GM06990 (cell line): Measurements from ENCODE around the gene ZNF23.

ENCODE experiments used
- DNase-seq: peaks from one replicate; pipeline ENCODE4 v3.0.0-alpha.2; 2011; ENCODE audit not compliant: insufficient read length; ENCODE audit errors: extremely low read depth
- H3K27me3 ChIP-seq: replicated peaks from 2 replicates; pipeline ENCODE4 v1.6.0; 2011; ENCODE audit warnings: low read length; ENCODE audit not compliant: control insufficient read depth, insufficient read depth
- H3K36me3 ChIP-seq: 2 replicates; pipeline ENCODE4 v1.5.1; 2011; ENCODE audit warnings: low read length; ENCODE audit not compliant: control insufficient read depth, insufficient read depth
- H3K4me3 ChIP-seq: replicated peaks from 2 replicates; pipeline ENCODE4 v1.5.1; 2011; ENCODE audit warnings: low read depth, mild to moderate bottlenecking, control low read depth, low read length
- CTCF ChIP-seq: IDR thresholded peaks from 2 replicates; pipeline ENCODE4 v1.5.1; 2011; ENCODE audit warnings: low read length, control low read depth, mild to moderate bottlenecking, inconsistent platforms; ENCODE audit not compliant: insufficient read depth, poor library complexity, severe bottlenecking

The ZNF23 gene

GRCh38 chr16:71431991-71432390, 30.1 kb downstream of the ZNF23 start:
- Histone ChIP-seq H3K36me3 (no peaks in the 10 kb centered on the region), H3K27me3 (peaks cover 3% of the 10 kb centered on the region), H3K4me3 (no peak overlapping the region)
- DNase-seq = no peak
- TF ChIP-seq CTCF = no peak

GRCh38 chr16:71431176-71431575, 30.9 kb downstream of the ZNF23 start:
- Histone ChIP-seq H3K27me3 (peaks cover 3% of the 10 kb centered on the region), H3K4me3 (no peak overlapping the region), H3K36me3 (no peaks in the 10 kb centered on the region)
- TF ChIP-seq CTCF = no peak
- no peak for DNase-seq

GRCh38 chr16:71430744-71431143, 31.3 kb downstream of the ZNF23 start:
- no peak for DNase-seq
- Histone ChIP-seq H3K4me3 (no peak overlapping the region), H3K36me3 (no peaks in the 10 kb centered on the region), H3K27me3 (peaks cover 3% of the 10 kb centered on the region)
- no peak for TF ChIP-seq CTCF

- no peak for DNase-seq
- Histone ChIP-seq H3K27me3 (peaks cover 3% of the 10 kb centered on the region), H3K36me3 (no peaks in the 10 kb centered on the region), H3K4me3 (no peak overlapping the region)
- no peak for TF ChIP-seq CTCF
Measured at GRCh38 chr16:71429581-71429980, 32.5 kb downstream of the ZNF23 start.

GRCh38 chr16:71428883-71429282, 33.2 kb downstream of the ZNF23 start:
- Histone ChIP-seq H3K36me3 (no peaks in the 10 kb centered on the region), H3K27me3 (peaks cover 3% of the 10 kb centered on the region), H3K4me3 (no peak overlapping the region)
- DNase-seq = no peak
- no peak for TF ChIP-seq CTCF

GRCh38 chr16:71428385-71428784, 33.7 kb downstream of the ZNF23 start:
- Histone ChIP-seq H3K36me3 (no peaks in the 10 kb centered on the region), H3K4me3 (no peak overlapping the region), H3K27me3 (peaks cover 3% of the 10 kb centered on the region)
- no peak for TF ChIP-seq CTCF
- DNase-seq = no peak
